ENCODE data around the gene TBC1D1. TPM values are rescaled to one million over a fixed set of nuclear protein-coding genes. Genes with fewer than 3 reads are reported as not detected.

Gene TBC1D1
- polyA plus RNA-seq, 1 donor from 2014 or later: 23.2 TPM

- Histone ChIP-seq H3K9ac (ENCODE audit: low read length) (no peak overlapping the region), H3K27ac (ENCODE audit: low read length) (no peak overlapping the region)
Measured at GRCh38 chr4:37991623-37992410, 100.9 kb downstream of the TBC1D1 start.

DNA sequence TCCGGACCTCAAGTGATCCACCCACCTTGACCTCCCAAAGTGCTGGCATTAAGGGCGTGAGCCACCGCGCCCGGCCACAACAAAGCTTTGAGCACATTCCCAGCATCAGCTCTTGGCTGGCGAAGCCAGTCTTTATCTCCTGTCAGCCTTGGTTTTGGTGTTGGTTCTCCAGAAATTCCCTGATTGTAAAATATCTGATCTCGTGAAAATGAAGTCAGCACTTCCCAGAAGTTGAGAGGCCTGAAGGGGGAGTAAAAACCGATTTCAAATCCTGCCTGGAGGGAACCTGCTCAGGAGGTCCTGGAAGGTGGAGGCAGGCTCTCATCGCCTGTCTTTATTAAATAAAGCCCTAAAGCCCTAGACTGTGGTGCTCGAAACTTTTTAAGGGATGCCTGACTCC lies 102.9 kb downstream of the TBC1D1 start:
- no peak for TF ChIP-seq MXI1 (conservative IDR thresholded peaks at IDR 0.05; ENCODE audit: poor library complexity, severe bottlenecking)
- TF ChIP-seq CTCF (IDR thresholded peaks at IDR 0.05; ENCODE audit: poor library complexity, severe bottlenecking): no peak
- TF ChIP-seq TAF1 (IDR thresholded peaks at IDR 0.05; ENCODE audit: low read depth): no peak
- no peaks in the 10 kb centered on the region for H4K20me1 ChIP-seq (ENCODE audit: insufficient read depth)

More at GRCh38 chr4:37991623-37992410, 100.9 kb downstream of the TBC1D1 start:
- H3K9me3 ChIP-seq (ENCODE audit: low read length): no peaks in the 10 kb centered on the region
- no peak overlapping the region for H3K4me2 ChIP-seq (ENCODE audit: low read length)
- no peak overlapping the region for H3K4me3 ChIP-seq (ENCODE audit: low read length)
- H3K36me3 ChIP-seq (ENCODE audit: insufficient read depth, low read length): no peaks in the 10 kb centered on the region
- H3K79me2 ChIP-seq (replicated peaks; ENCODE audit: insufficient read depth, low read length): no peaks in the 10 kb centered on the region
- no peaks in the 10 kb centered on the region for H4K20me1 ChIP-seq (ENCODE audit: insufficient read depth)
- H3F3A ChIP-seq (ENCODE audit: insufficient read depth, low read length, poor library complexity, severe bottlenecking): no peaks in the 10 kb centered on the region
- no peaks in the 10 kb centered on the region for H3K27me3 ChIP-seq (ENCODE audit: insufficient read depth, low read depth, low read length)
- no peak overlapping the region for H2AFZ ChIP-seq (ENCODE audit: low read depth, low read length)
- H3K9me2 ChIP-seq (ENCODE audit: insufficient read depth, low read length): no peaks in the 10 kb centered on the region
- no peak for TF ChIP-seq SMC3 (conservative IDR thresholded peaks at IDR 0.05; ENCODE audit: poor library complexity)
- no peak for TF ChIP-seq MXI1 (conservative IDR thresholded peaks at IDR 0.05; ENCODE audit: poor library complexity, severe bottlenecking)
- TF ChIP-seq POLR2AphosphoS5 (IDR thresholded peaks at IDR 0.05): no peak
- TF ChIP-seq TAF1 (IDR thresholded peaks at IDR 0.05; ENCODE audit: low read depth): no peak
- TF ChIP-seq CTCF (IDR thresholded peaks at IDR 0.05; ENCODE audit: poor library complexity, severe bottlenecking): no peak
- TF ChIP-seq EZH2 (IDR thresholded peaks at IDR 0.05; ENCODE audit: borderline replicate concordance, insufficient read depth, low read length, poor library complexity, severe bottlenecking): no peak
- no peak for TF ChIP-seq REST (IDR thresholded peaks at IDR 0.05; ENCODE audit: borderline replicate concordance)
- TF ChIP-seq EP300 (conservative IDR thresholded peaks at IDR 0.05; ENCODE audit: poor library complexity, severe bottlenecking): no peak
- TF ChIP-seq RAD21 (conservative IDR thresholded peaks at IDR 0.05): no peak

More for the DNA sequence above, 102.9 kb downstream of the TBC1D1 start:
- Histone ChIP-seq H3K79me2 (replicated peaks; ENCODE audit: insufficient read depth, low read length) (no peaks in the 10 kb centered on the region), H3K4me3 (ENCODE audit: low read length) (no peak overlapping the region), H2AFZ (ENCODE audit: low read depth, low read length) (no peak overlapping the region), H3K27me3 (ENCODE audit: insufficient read depth, low read depth, low read length) (no peaks in the 10 kb centered on the region), H3K36me3 (ENCODE audit: insufficient read depth, low read length) (no peaks in the 10 kb centered on the region), H3K9ac (ENCODE audit: low read length) (no peak overlapping the region), H3K27ac (ENCODE audit: low read length) (no peak overlapping the region), H3K9me3 (ENCODE audit: low read length) (no peaks in the 10 kb centered on the region), H3F3A (ENCODE audit: insufficient read depth, low read length, poor library complexity, severe bottlenecking) (no peaks in the 10 kb centered on the region), H3K4me2 (ENCODE audit: low read length) (no peak overlapping the region), H3K9me2 (ENCODE audit: insufficient read depth, low read length) (no peaks in the 10 kb centered on the region)

Data from neural cell (in vitro differentiated cells).